WERI-Rb-1 (cell line): ENCODE results near the gene TMEM128.

Source experiments
- DNase-seq: peaks from one replicate; pipeline ENCODE4 v3.0.0-alpha.2; 2020
- H3K27ac ChIP-seq: fragments of 250-450 bp; sonication (Bioruptor Pico); 2 replicates; pipeline ENCODE4 v1.5.1; 2020; ENCODE audit warnings: mild to moderate bottlenecking, moderate library complexity
- H3K27me3 ChIP-seq: fragments of 250-450 bp; sonication (Bioruptor Pico); 2 replicates; pipeline ENCODE4 v1.5.1; 2021; ENCODE audit warnings: mild to moderate bottlenecking, low read depth, moderate library complexity; ENCODE audit not compliant: insufficient read depth, severe bottlenecking
- H3K36me3 ChIP-seq: fragments of 250-450 bp; sonication (Bioruptor Pico); 2 replicates; pipeline ENCODE4 v1.5.1; 2020; ENCODE audit warnings: mild to moderate bottlenecking, moderate library complexity
- H3K4me3 ChIP-seq: 2 replicates; pipeline ENCODE4 v1.5.1; 2011; ENCODE audit warnings: low read depth, mild to moderate bottlenecking, control low read depth, low read length
- H3K9me3 ChIP-seq: fragments of 250-450 bp; sonication (Bioruptor Pico); 2 replicates; pipeline ENCODE4 v1.5.1; 2021; ENCODE audit warnings: mild to moderate bottlenecking, moderate library complexity; ENCODE audit not compliant: severe bottlenecking
- CTCF ChIP-seq: IDR thresholded peaks from 2 replicates; pipeline ENCODE4 v1.5.1; 2011; ENCODE audit warnings: low read depth, mild to moderate bottlenecking, control low read depth, inconsistent platforms, low read length

TMEM128 gene

GRCh38 chr4:4271912-4272311 is 23.9 kb upstream of the TMEM128 start:
- Histone ChIP-seq H3K36me3 (peaks cover 67% of the 10 kb centered on the region), H3K9me3 (no peaks in the 10 kb centered on the region), H3K4me3 (no peak overlapping the region), H3K27ac (no peak overlapping the region), H3K27me3 (no peaks in the 10 kb centered on the region)
- TF ChIP-seq CTCF, result peak; percentile 65
- DNase-seq, result peak; percentile 42

- Histone ChIP-seq H3K4me3 (no peak overlapping the region), H3K36me3 (peaks cover 58% of the 10 kb centered on the region), H3K27me3 (no peaks in the 10 kb centered on the region), H3K9me3 (no peaks in the 10 kb centered on the region), H3K27ac (no peak overlapping the region)
- DNase-seq, result no peak
- no peak for TF ChIP-seq CTCF
These were observed 22.5 kb upstream of the TMEM128 start for GRCh38 chr4:4270529-4270928.

- DNase-seq, result no peak
- Histone ChIP-seq H3K4me3 (no peak overlapping the region), H3K36me3 (peaks cover 57% of the 10 kb centered on the region), H3K9me3 (no peaks in the 10 kb centered on the region), H3K27me3 (no peaks in the 10 kb centered on the region), H3K27ac (no peak overlapping the region)
- no peak for TF ChIP-seq CTCF
These were observed 21.8 kb upstream of the TMEM128 start for GRCh38 chr4:4269856-4270255.

- peaks cover 51% of the 10 kb centered on the region for H3K36me3 ChIP-seq
These were observed 21.3 kb upstream of the TMEM128 start for GRCh38 chr4:4269331-4269731.

GRCh38 chr4:4268776-4269175 is 20.8 kb upstream of the TMEM128 start:
- no peak overlapping the region for H3K27ac ChIP-seq

More at GRCh38 chr4:4269331-4269731, 21.3 kb upstream of the TMEM128 start:
- no peak for DNase-seq
- Histone ChIP-seq H3K27me3 (no peaks in the 10 kb centered on the region), H3K27ac (no peak overlapping the region), H3K4me3 (no peak overlapping the region), H3K9me3 (no peaks in the 10 kb centered on the region)
- TF ChIP-seq CTCF, result no peak

More at GRCh38 chr4:4268776-4269175, 20.8 kb upstream of the TMEM128 start:
- DNase-seq, result no peak
- Histone ChIP-seq H3K27me3 (no peaks in the 10 kb centered on the region), H3K36me3 (peaks cover 48% of the 10 kb centered on the region), H3K9me3 (no peaks in the 10 kb centered on the region), H3K4me3 (no peak overlapping the region)
- TF ChIP-seq CTCF, result no peak
